Upper lobe of left lung (tissue), 4 donors: ENCODE measurements around the gene FAXC.

Source experiments
- CTCF ChIP-seq, 6 experiments: fragments of 450-650 bp in 4 of 6; fragments of 200-600 bp in 2 of 6; sonication (generic) in 2 of 6; IDR thresholded peaks; one replicate each; pipeline ENCODE4 v1.5.1; 2016 to 2019; ENCODE audit warnings: antibody characterized with exemption in 6 of 6
- EP300 ChIP-seq, 4 donors: sonication (generic); formaldehyde crosslinking; IDR thresholded peaks; one replicate each; pipeline ENCODE4 v1.5.1; 2017; ENCODE audit warnings: antibody characterized with exemption in 4 of 4, control low read depth in 2 of 4
- POLR2A ChIP-seq, 4 donors: fragments of 450-650 bp; IDR thresholded peaks; one replicate each; pipeline ENCODE4 v1.5.1; 2016 to 2017; ENCODE audit warnings: antibody characterized with exemption in 4 of 4, mild to moderate bottlenecking in 2 of 4
- POLR2AphosphoS5 ChIP-seq, 2 donors: sonication (generic); formaldehyde crosslinking; IDR thresholded peaks; one replicate each; pipeline ENCODE4 v1.5.1; 2017; ENCODE audit warnings: antibody characterized with exemption in 2 of 2

GRCh38 chr6:99233219-99233618 is 116.3 kb downstream of the FAXC start:
- TF ChIP-seq CTCF (IDR thresholded peaks at IDR 0.05) (no peak), EP300 (IDR thresholded peaks at IDR 0.05) (no peak), POLR2AphosphoS5 (IDR thresholded peaks at IDR 0.05) (no peak), POLR2A (IDR thresholded peaks at IDR 0.05) (no peak)
